Pancreas (tissue), 10 donors: Measurements from ENCODE around the gene RFTN2. TPM values are rescaled to one million over a fixed set of nuclear protein-coding genes. Genes with fewer than 3 reads are reported as not detected.
"Not testable (repeated sequence)": the region's sequence is repeated elsewhere in the genome, so short reads cannot be mapped to it uniquely, and the experiment has no call there.

Experiments used
- ATAC-seq, 4 donors: fragments of 200-7000 bp; cut with Tn5 transposase; one replicate each; pipeline versions ENCODE4 v1.8.0 to v1.9.1; 2020; ENCODE audit warnings: mild to moderate bottlenecking in 4 of 4, moderate library complexity in 4 of 4
- DNase-seq, 6 donors: peaks; one replicate each; pipeline ENCODE4 v3.0.0-alpha.2; 2020
- FAIRE-seq: peaks from 2 replicates; lab custom pipeline; 2012; peaks lifted over from hg19 to GRCh38; lab: Jason Lieb, UNC
- H3K27ac ChIP-seq, 4 donors: fragments of 200-600 bp; sonication (generic); 1 replicate in 3 of 4; 2 replicates in 1 of 4; pipeline versions ENCODE4 v1.5.0 to v1.8.0; 2020
- H3K27me3 ChIP-seq, 4 donors: fragments of 200-600 bp; one replicate each; pipeline ENCODE4 v1.8.0; 2021
- H3K36me3 ChIP-seq, 3 donors: fragments of 200-600 bp; sonication (generic) in 1 of 3; one replicate each; pipeline versions ENCODE4 v1.5.0 to v1.8.0; 2020 to 2021
- H3K4me1 ChIP-seq, 3 donors: fragments of 200-600 bp; one replicate each; pipeline ENCODE4 v1.8.0; 2021
- H3K4me3 ChIP-seq, 4 donors: fragments of 200-600 bp; sonication (generic) in 2 of 4; one replicate each; pipeline versions ENCODE4 v1.5.0 to v1.8.0; 2020 to 2021
- H3K9me3 ChIP-seq, 4 donors: fragments of 200-600 bp; one replicate each; pipeline ENCODE4 v1.8.0; 2021
- WGBS, 2 donors: extraction: QIAGEN DNeasy Blood & Tissue Kit; methylation state at CpG; one replicate each; pipeline ENCODE4 v1.1.7; 2013; 5-methylcytosine and 5-hydroxymethylcytosine counted together
- intact Hi-C, 3 donors: fragments of 100-400 bp; cut with DNase I; formaldehyde crosslinking; loops; one replicate each; pipeline versions ENCODE4 v1.11.1 to v1.14.2; 2022
- polyA plus RNA-seq, 2 donors: library from polyadenylated mRNA; stranded (reverse); fragments of 200-250 nt; gene quantifications; one replicate each; pipeline ENCODE4 v1.2.3, GENCODE V29; 2013
- total RNA-seq, 6 donors: library from RNA; stranded (reverse); fragmentation: NEBNext Ultra II Directional in 4 of 6; extraction: Animal tissue kit (Norgen Biotek cat#: 25700) in 4 of 6; gene quantifications; one replicate each; pipeline versions ENCODE4 v1.2.1 to v1.2.4, GENCODE V29; 2021 to 2023
- TF ChIP-seq, protein P1 (sequence below), 4 donors: fragments of 200-600 bp; sonication (generic) in 3 of 4; IDR thresholded peaks; one replicate each; pipeline versions ENCODE4 v1.5.0 to v1.8.0; 2021; ENCODE audit warnings: antibody characterized with exemption in 4 of 4
- donor health status: healthy with polysubstance abuse.
- donor health status: DM: no; HTN: no; CAD: no; lungs with moderate emphysema.
- donor health status: DM: no; HTN: no; CAD: no.
- donor health status: control.
- donor health status: control.
- donor health status: Bipolar disorder and iron deficiency.
- donor health status: DM: yes; HTN: yes; CAD: no.
- donor health status: DM: no; HTN: no; CAD: no.
- donor health status: DM: no; HTN: no; CAD: no.
- donor health status: DM: yes; HTN: yes; CAD: no.

Gene RFTN2
- total and polyA plus RNA-seq, 8 donors = 0.77 to 7.6 (median 1.6) TPM

GRCh38 chr2:197597166-197597565 lies 78.2 kb downstream of the RFTN2 start:
- Histone ChIP-seq H3K4me3 (no peak overlapping the region), H3K36me3 (no peaks in the 10 kb centered on the region), H3K27ac (no peak overlapping the region), H3K9me3 (no peaks in the 10 kb centered on the region), H3K27me3 (no peaks in the 10 kb centered on the region), H3K4me1 (no peaks in the 10 kb centered on the region)
- intact Hi-C loops = no loop called here
- DNase-seq (no peak), FAIRE-seq (no peak), ATAC-seq (no peak)
- TF ChIP-seq, protein P1, sequence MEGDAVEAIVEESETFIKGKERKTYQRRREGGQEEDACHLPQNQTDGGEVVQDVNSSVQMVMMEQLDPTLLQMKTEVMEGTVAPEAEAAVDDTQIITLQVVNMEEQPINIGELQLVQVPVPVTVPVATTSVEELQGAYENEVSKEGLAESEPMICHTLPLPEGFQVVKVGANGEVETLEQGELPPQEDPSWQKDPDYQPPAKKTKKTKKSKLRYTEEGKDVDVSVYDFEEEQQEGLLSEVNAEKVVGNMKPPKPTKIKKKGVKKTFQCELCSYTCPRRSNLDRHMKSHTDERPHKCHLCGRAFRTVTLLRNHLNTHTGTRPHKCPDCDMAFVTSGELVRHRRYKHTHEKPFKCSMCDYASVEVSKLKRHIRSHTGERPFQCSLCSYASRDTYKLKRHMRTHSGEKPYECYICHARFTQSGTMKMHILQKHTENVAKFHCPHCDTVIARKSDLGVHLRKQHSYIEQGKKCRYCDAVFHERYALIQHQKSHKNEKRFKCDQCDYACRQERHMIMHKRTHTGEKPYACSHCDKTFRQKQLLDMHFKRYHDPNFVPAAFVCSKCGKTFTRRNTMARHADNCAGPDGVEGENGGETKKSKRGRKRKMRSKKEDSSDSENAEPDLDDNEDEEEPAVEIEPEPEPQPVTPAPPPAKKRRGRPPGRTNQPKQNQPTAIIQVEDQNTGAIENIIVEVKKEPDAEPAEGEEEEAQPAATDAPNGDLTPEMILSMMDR (IDR thresholded peaks at IDR 0.05) = no peak
- WGBS, 2 donors = 82 to 89% methylated on average over 4 of the region's 4 CpGs

- DNase-seq = no peak
- ATAC-seq = no peak
- no peaks in the 10 kb centered on the region for H3K27me3 ChIP-seq
- 51 to 72% methylated on average over 1 of the region's 1 CpG for WGBS, 2 donors
- TF ChIP-seq, protein P1 (IDR thresholded peaks at IDR 0.05) = no peak
- no peaks in the 10 kb centered on the region for H3K4me1 ChIP-seq
- H3K36me3 ChIP-seq = no peaks in the 10 kb centered on the region
- intact Hi-C loops = no loop called here
- H3K27ac ChIP-seq = no peak overlapping the region
- H3K4me3 ChIP-seq = no peak overlapping the region
- no peak for FAIRE-seq
- no peaks in the 10 kb centered on the region for H3K9me3 ChIP-seq
Measured at GRCh38 chr2:197596766-197597165, 78.6 kb downstream of the RFTN2 start.

DNA sequence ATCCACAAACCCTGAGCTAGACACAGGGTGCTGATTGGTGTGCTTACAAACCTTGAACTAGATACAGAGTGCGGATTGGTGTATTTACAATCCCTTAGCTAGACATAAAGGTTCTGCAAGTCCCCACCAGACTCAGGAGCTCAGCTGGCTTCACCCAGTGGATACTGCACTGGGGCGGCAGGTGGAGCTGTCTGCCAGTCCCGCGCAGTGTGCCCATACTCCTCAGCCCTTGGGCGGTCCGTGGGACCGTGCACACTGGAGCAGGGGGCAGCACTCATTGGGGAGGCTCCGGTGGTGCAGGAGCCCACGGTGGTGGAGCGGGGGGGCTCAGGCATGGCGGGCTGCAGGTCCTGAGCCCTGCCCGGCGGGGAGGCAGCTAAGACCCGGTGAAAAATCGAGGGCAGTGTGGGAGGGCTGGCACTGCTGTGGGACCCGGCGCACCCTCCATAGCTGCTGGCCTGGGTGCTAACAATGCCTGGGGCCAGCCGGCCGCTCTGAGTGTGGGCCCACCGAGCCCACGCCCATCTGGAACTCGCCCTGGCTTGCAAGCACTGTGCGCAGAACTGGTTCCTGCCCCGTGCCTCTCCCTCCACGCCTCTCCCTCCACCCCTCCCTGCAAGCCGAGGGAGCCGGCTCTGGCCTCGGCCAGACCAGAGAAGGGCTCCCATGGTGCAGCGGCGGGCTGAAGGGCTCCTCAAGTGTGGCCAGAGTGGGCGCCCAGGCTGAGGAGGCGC lies 83.9 kb downstream of the RFTN2 start:
- TF ChIP-seq, protein P1 (IDR thresholded peaks at IDR 0.05) = no peak
- ATAC-seq = no peak
- no peaks in the 10 kb centered on the region for H3K4me1 ChIP-seq

GRCh38 chr2:197587255-197587654 lies 88.1 kb downstream of the RFTN2 start:
- ATAC-seq, H3K9me3 ChIP-seq, H3K27me3 ChIP-seq, H3K27ac ChIP-seq, H3K4me3 ChIP-seq, DNase-seq, H3K36me3 ChIP-seq, FAIRE-seq, H3K4me1 ChIP-seq, intact Hi-C loops: not testable (repeated sequence)
- WGBS, 2 donors = 76 to 86% methylated on average over 7 of the region's 7 CpGs

More for the DNA sequence above, 83.9 kb downstream of the RFTN2 start:
- Histone ChIP-seq H3K4me3 (no peak overlapping the region), H3K27ac (no peak overlapping the region), H3K36me3 (no peaks in the 10 kb centered on the region), H3K27me3 (no peaks in the 10 kb centered on the region), H3K9me3 (no peaks in the 10 kb centered on the region)
- 92 to 93% methylated on average over 26 to 32 of the region's 32 CpGs for WGBS, 2 donors
- DNase-seq (peak in 1 of 6 donors; percentile 53), FAIRE-seq (no peak)
- intact Hi-C loops = no loop called here

DNA sequence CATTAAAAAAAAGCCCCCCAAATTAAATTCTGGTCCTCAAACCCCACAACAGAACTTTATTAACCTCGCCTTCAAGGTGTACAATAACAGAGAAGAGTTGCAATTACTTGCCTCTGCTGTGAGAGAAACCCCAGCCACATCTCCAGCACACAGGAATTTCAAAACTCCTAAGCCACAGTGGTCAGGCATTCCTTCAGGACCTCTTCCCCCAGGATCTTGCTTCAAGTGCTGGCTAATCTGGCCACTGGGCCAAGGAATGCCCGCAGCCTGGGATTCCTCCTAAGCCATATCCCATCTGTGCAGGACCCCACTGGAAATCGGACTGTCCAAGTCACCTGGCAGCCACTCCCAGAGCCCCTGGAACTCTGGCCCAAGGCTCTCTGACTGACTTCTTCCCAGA lies 95.2 kb downstream of the RFTN2 start:
- H3K27ac ChIP-seq, FAIRE-seq, H3K27me3 ChIP-seq, H3K36me3 ChIP-seq, intact Hi-C loops, H3K9me3 ChIP-seq, H3K4me1 ChIP-seq, DNase-seq, H3K4me3 ChIP-seq, ATAC-seq: not testable (repeated sequence)
- WGBS, 2 donors = 77 to 85% methylated on average over 3 of the region's 3 CpGs

GRCh38 chr2:197578294-197578693 lies 97.1 kb downstream of the RFTN2 start:
- H3K36me3 ChIP-seq, intact Hi-C loops, H3K4me3 ChIP-seq, ATAC-seq, H3K9me3 ChIP-seq, H3K27ac ChIP-seq, FAIRE-seq, H3K4me1 ChIP-seq, H3K27me3 ChIP-seq, DNase-seq: not testable (repeated sequence)
- WGBS, 2 donors = 78 to 82% methylated on average over 2 of the region's 2 CpGs
